DOHH2 (cell line): ENCODE data around the gene IGF1R.

Experiments used
- H3F3A ChIP-seq: fragments of 200-600 bp; sonication (generic), shearing (Covaris generic); 2 replicates; pipeline ENCODE4 v1.6.0; 2016; ENCODE audit warnings: antibody characterized with exemption, mild to moderate bottlenecking; ENCODE audit not compliant: control insufficient read depth, insufficient read depth
- H3K27ac ChIP-seq: fragments of 200-600 bp; sonication (generic); 2 replicates; pipeline ENCODE4 v1.5.1; 2014; ENCODE audit warnings: low read depth, mild to moderate bottlenecking, low read length, moderate library complexity
- H3K27me3 ChIP-seq: fragments of 200-600 bp; sonication (generic); 2 replicates; pipeline ENCODE4 v1.6.1; 2014; ENCODE audit warnings: mild to moderate bottlenecking, low read length, mixed read lengths; ENCODE audit not compliant: control insufficient read depth
- H3K36me3 ChIP-seq: fragments of 200-600 bp; sonication (generic); 2 replicates; pipeline ENCODE4 v1.6.1; 2014; ENCODE audit warnings: mild to moderate bottlenecking, low read length, moderate library complexity, mixed read lengths; ENCODE audit not compliant: control insufficient read depth
- H3K4me1 ChIP-seq: fragments of 200-600 bp; sonication (generic); 2 replicates; pipeline ENCODE4 v1.6.1; 2014; ENCODE audit warnings: mild to moderate bottlenecking, low read length, mixed read lengths; ENCODE audit not compliant: control insufficient read depth
- H3K4me2 ChIP-seq: fragments of 200-600 bp; sonication (generic); 2 replicates; pipeline ENCODE4 v1.6.0; 2014; ENCODE audit warnings: mild to moderate bottlenecking, low read length, moderate library complexity
- H3K4me3 ChIP-seq: fragments of 200-600 bp; sonication (generic); 2 replicates; pipeline ENCODE4 v1.5.1; 2014; ENCODE audit warnings: mild to moderate bottlenecking, low read length, mixed read lengths
- H3K79me2 ChIP-seq: fragments of 200-600 bp; sonication (generic); 2 replicates; pipeline ENCODE4 v1.6.1; 2014; ENCODE audit warnings: mild to moderate bottlenecking, low read length, mixed read lengths; ENCODE audit not compliant: control insufficient read depth
- H3K9me2 ChIP-seq: fragments of 200-600 bp; sonication (generic); replicated peaks from 2 replicates; pipeline ENCODE4 v1.6.1; 2014; ENCODE audit warnings: mild to moderate bottlenecking, low read length, mixed read lengths; ENCODE audit not compliant: control insufficient read depth
- H3K9me3 ChIP-seq: fragments of 200-600 bp; sonication (generic); 2 replicates; pipeline ENCODE4 v1.6.1; 2014; ENCODE audit warnings: antibody characterized with exemption, low read length, mixed read lengths; ENCODE audit not compliant: control insufficient read depth, insufficient read depth
- H4K20me1 ChIP-seq: fragments of 200-600 bp; sonication (generic); 2 replicates; pipeline ENCODE4 v1.6.0; 2014; ENCODE audit warnings: low read depth, mild to moderate bottlenecking, antibody characterized with exemption, low read length, moderate library complexity; ENCODE audit not compliant: control insufficient read depth, insufficient read depth
- EZH2phosphoT487 ChIP-seq: fragments of 200-600 bp; sonication (generic); IDR thresholded peaks from 2 replicates; pipeline ENCODE4 v1.6.1; 2017; ENCODE audit warnings: borderline replicate concordance, mild to moderate bottlenecking, antibody characterized with exemption, low read length, moderate library complexity, mixed read lengths
- TF ChIP-seq, protein P1 (sequence below): fragments of 200-600 bp; sonication (generic); IDR thresholded peaks from one replicate; pipeline ENCODE4 v1.5.1; 2014; ENCODE audit warnings: antibody characterized with exemption, mild to moderate bottlenecking, low read depth, low read length; ENCODE audit not compliant: poor library complexity, severe bottlenecking

Gene IGF1R

DNA sequence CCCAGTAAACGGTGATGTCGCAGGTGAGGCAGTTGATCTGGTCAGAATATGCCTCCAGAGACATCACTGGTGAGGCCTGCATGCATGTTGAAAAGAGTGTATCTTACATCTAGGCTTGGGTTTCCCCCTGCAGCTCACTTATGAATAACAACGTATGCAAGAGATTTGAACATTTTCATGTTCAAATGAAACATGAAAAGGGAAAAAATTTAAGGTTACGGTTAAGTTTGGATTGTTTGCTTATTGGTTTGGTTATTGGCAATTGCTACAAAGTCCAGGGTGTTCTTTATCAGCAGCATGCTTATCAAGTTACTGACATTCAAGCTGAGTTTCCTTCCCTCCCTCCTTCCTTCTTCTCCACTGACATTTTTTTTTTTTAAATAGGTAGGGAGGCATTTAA, 123.2 kb downstream of the IGF1R start:
- peaks cover 34% of the 10 kb centered on the region for H4K20me1 ChIP-seq

DNA sequence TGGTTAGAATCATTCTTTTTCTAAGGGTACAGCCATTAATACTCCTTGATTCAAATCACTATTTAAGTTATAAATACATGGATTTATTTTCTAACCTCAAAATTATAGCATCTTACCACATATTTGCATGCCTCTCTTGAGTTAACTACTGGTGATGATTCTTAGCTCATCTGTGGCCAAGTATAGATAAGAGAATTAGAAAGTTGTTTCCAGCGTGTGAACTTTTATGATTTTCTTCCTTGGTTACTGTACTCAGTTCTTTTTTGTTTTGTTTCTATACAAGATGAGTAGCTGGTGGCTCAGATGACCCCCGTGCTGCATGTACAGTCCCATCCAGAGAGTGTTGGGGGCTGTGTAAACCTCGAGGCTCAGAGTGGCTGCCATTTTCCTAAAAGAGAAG, 124.6 kb downstream of the IGF1R start:
- Histone ChIP-seq H3K79me2 (peaks cover 5% of the 10 kb centered on the region; the same call in 1 of the 2 replicates), H3K27ac (no peak overlapping the region), H3K4me3 (no peak overlapping the region), H3K9me3 (no peaks in the 10 kb centered on the region), H3K36me3 (no peaks in the 10 kb centered on the region), H3K9me2 (no peaks in the 10 kb centered on the region), H3K4me1 (peaks cover 22% of the 10 kb centered on the region), H3F3A (no peaks in the 10 kb centered on the region), H3K4me2 (no peak overlapping the region), H3K27me3 (peaks cover 24% of the 10 kb centered on the region), H4K20me1 (peaks cover 31% of the 10 kb centered on the region)
- TF ChIP-seq, protein P1, sequence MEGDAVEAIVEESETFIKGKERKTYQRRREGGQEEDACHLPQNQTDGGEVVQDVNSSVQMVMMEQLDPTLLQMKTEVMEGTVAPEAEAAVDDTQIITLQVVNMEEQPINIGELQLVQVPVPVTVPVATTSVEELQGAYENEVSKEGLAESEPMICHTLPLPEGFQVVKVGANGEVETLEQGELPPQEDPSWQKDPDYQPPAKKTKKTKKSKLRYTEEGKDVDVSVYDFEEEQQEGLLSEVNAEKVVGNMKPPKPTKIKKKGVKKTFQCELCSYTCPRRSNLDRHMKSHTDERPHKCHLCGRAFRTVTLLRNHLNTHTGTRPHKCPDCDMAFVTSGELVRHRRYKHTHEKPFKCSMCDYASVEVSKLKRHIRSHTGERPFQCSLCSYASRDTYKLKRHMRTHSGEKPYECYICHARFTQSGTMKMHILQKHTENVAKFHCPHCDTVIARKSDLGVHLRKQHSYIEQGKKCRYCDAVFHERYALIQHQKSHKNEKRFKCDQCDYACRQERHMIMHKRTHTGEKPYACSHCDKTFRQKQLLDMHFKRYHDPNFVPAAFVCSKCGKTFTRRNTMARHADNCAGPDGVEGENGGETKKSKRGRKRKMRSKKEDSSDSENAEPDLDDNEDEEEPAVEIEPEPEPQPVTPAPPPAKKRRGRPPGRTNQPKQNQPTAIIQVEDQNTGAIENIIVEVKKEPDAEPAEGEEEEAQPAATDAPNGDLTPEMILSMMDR: no peak
- no peak for TF ChIP-seq EZH2phosphoT487

More for the DNA sequence above, 123.2 kb downstream of the IGF1R start:
- H3K4me3 ChIP-seq: no peak overlapping the region
- no peaks in the 10 kb centered on the region for H3K9me3 ChIP-seq
- H3F3A ChIP-seq: no peaks in the 10 kb centered on the region
- no peak overlapping the region for H3K4me2 ChIP-seq
- peaks cover 24% of the 10 kb centered on the region for H3K27me3 ChIP-seq
- peaks cover 7% of the 10 kb centered on the region; the same call in 1 of the 2 replicates for H3K79me2 ChIP-seq
- peaks cover 16% of the 10 kb centered on the region for H3K4me1 ChIP-seq
- no peaks in the 10 kb centered on the region for H3K9me2 ChIP-seq
- TF ChIP-seq, protein P1: no peak
- TF ChIP-seq EZH2phosphoT487: no peak
- no peaks in the 10 kb centered on the region for H3K36me3 ChIP-seq
- H3K27ac ChIP-seq: no peak overlapping the region

DNA sequence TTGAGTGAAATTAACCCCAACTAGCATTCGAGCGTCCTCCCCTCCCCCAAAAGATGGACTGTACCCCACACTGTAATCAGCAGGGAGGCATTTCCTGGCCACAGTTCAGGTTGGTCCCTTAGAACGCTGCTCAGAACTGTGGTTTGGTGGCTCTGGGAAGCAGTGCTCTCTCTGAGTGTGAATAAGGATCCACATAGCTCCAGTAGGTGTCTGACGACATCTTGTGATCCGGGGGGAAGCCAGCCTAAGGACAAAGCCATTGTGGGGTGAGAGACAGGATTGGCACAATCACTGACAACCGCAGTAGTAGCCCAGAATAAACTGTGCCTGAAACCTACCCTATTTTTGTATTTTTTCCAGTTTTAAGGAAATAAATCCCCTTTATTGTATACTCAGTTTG, 125.3 kb downstream of the IGF1R start:
- Histone ChIP-seq H3K79me2 (peaks cover 4% of the 10 kb centered on the region; the same call in 1 of the 2 replicates), H3F3A (no peaks in the 10 kb centered on the region)

More for the DNA sequence above, 125.3 kb downstream of the IGF1R start:
- Histone ChIP-seq H3K4me1 (peaks cover 22% of the 10 kb centered on the region), H3K27me3 (peaks cover 24% of the 10 kb centered on the region), H3K4me2 (no peak overlapping the region), H3K9me2 (no peaks in the 10 kb centered on the region), H3K9me3 (no peaks in the 10 kb centered on the region), H3K36me3 (no peaks in the 10 kb centered on the region), H3K4me3 (no peak overlapping the region), H4K20me1 (peaks cover 30% of the 10 kb centered on the region), H3K27ac (no peak overlapping the region)
- TF ChIP-seq, protein P1: no peak
- TF ChIP-seq EZH2phosphoT487: no peak
